Embryonic facial prominence (tissue), 1 donor: Measurements from ENCODE around the gene PLS3.

Source experiments
- DNase-seq: peaks from one replicate; pipeline ENCODE4 v3.0.0-alpha.2; 2016; ENCODE audit errors: extremely low spot score

Gene PLS3

GRCh38 chrX:115565888-115566287 lies 4.9 kb downstream of the PLS3 start:
- no peak for DNase-seq

GRCh38 chrX:115571712-115572111 lies 10.7 kb downstream of the PLS3 start:
- DNase-seq = no peak

- DNase-seq = no peak
Measured at GRCh38 chrX:115573185-115573584, 12.2 kb downstream of the PLS3 start.

GRCh38 chrX:115576676-115577075 lies 15.7 kb downstream of the PLS3 start:
- DNase-seq = no peak

- no peak for DNase-seq
Measured at GRCh38 chrX:115579327-115579726, 18.4 kb downstream of the PLS3 start.

GRCh38 chrX:115579786-115580294 lies 18.9 kb downstream of the PLS3 start:
- DNase-seq = no peak

- DNase-seq = no peak
Measured at GRCh38 chrX:115581759-115582615, 21.0 kb downstream of the PLS3 start.

GRCh38 chrX:115582616-115583495 lies 21.9 kb downstream of the PLS3 start:
- no peak for DNase-seq

- DNase-seq = no peak
Measured at GRCh38 chrX:115583496-115584004, 22.6 kb downstream of the PLS3 start.

GRCh38 chrX:115584696-115585095 lies 23.7 kb downstream of the PLS3 start:
- no peak for DNase-seq

GRCh38 chrX:115588179-115588578 lies 27.2 kb downstream of the PLS3 start:
- DNase-seq = no peak

- no peak for DNase-seq
Measured at GRCh38 chrX:115589419-115589818, 28.4 kb downstream of the PLS3 start.

GRCh38 chrX:115591420-115591819 lies 30.4 kb downstream of the PLS3 start:
- DNase-seq = no peak

- no peak for DNase-seq
Measured at GRCh38 chrX:115591856-115592842, 31.2 kb downstream of the PLS3 start.

- DNase-seq = no peak
Measured at GRCh38 chrX:115592997-115593734, 32.2 kb downstream of the PLS3 start.

- no peak for DNase-seq
Measured at GRCh38 chrX:115595049-115595448, 34.1 kb downstream of the PLS3 start.

- DNase-seq = no peak
Measured at GRCh38 chrX:115598556-115598955, 37.6 kb downstream of the PLS3 start.

- DNase-seq = no peak
Measured at GRCh38 chrX:115602308-115602707, 41.3 kb downstream of the PLS3 start.

GRCh38 chrX:115602729-115603389 lies 41.9 kb downstream of the PLS3 start:
- no peak for DNase-seq

- DNase-seq = no peak
Measured at GRCh38 chrX:115603534-115604074, 42.6 kb downstream of the PLS3 start.
